BJ (cell line): ENCODE data around the gene SV2B. TPM values are rescaled to one million over a fixed set of nuclear protein-coding genes. Genes with fewer than 3 reads are reported as not detected.

Experiments
- CTCF ChIA-PET: fragments of 350-600 bp; formaldehyde crosslinking; extraction: SDS; loops from one replicate; lab custom pipeline; 2021; ENCODE audit warnings: antibody characterized with exemption, inconsistent platforms; lab: Yijun Ruan, JAX
- POLR2A ChIA-PET: fragments of 300-600 bp; sonication (Branson Sonifier 250); formaldehyde crosslinking; extraction: SDS; loops from one replicate; lab custom pipeline; 2021; ENCODE audit warnings: antibody characterized with exemption; lab: Charles Lee
- DNase-seq: peaks from one replicate; pipeline ENCODE4 v3.0.0-alpha.2; 2011; ENCODE audit warnings: low read depth
- H3K27me3 ChIP-seq: 2 replicates; pipeline ENCODE4 v1.6.0; 2011; ENCODE audit warnings: low read length; ENCODE audit not compliant: control insufficient read depth, insufficient read depth
- H3K36me3 ChIP-seq: 2 replicates; pipeline ENCODE4 v1.5.1; 2011; ENCODE audit warnings: low read length; ENCODE audit not compliant: control insufficient read depth, insufficient read depth
- H3K4me3 ChIP-seq: 2 replicates; pipeline ENCODE4 v1.5.1; 2011; ENCODE audit warnings: low read depth, mild to moderate bottlenecking, control low read depth, low read length
- CTCF ChIP-seq: IDR thresholded peaks from 2 replicates; pipeline ENCODE4 v1.5.1; 2011; ENCODE audit warnings: low read depth, mild to moderate bottlenecking, control low read depth, inconsistent platforms, low read length, moderate library complexity; ENCODE audit not compliant: insufficient read depth
- polyA plus RNA-seq: library from polyadenylated mRNA; depleted of rRNA; stranded (reverse); fragments of >200 nt; gene quantifications from 2 replicates; pipeline ENCODE4 v1.2.3, GENCODE V29; 2011

The SV2B gene
- polyA plus RNA-seq, 1 experiment: not detected

GRCh38 chr15:91275844-91276243 lies 175.8 kb downstream of the SV2B start:
- TF ChIP-seq CTCF: no peak
- ChIA-PET POLR2A (no interaction called here), CTCF (interaction anchor here (1.1 to 1.3 kb wide), 2 partner anchors 220 to 319 kb away, joined by 4 to 6 read pairs; no protein-coding TSS in a partner anchor)
- Histone ChIP-seq H3K4me3 (no peak overlapping the region), H3K36me3 (no peaks in the 10 kb centered on the region), H3K27me3 (no peaks in the 10 kb centered on the region)
- DNase-seq: no peak

GRCh38 chr15:91278951-91279350 lies 178.9 kb downstream of the SV2B start:
- H3K36me3 ChIP-seq: no peaks in the 10 kb centered on the region
- ChIA-PET CTCF (interaction anchor here (1.5 kb wide), 1 partner anchor 10 kb away, joined by 3 read pairs; no protein-coding TSS in a partner anchor), POLR2A (no interaction called here)
- no peak for DNase-seq
- H3K27me3 ChIP-seq: no peaks in the 10 kb centered on the region
- no peak overlapping the region for H3K4me3 ChIP-seq
- TF ChIP-seq CTCF: no peak

GRCh38 chr15:91279486-91279885 lies 179.4 kb downstream of the SV2B start:
- POLR2A ChIA-PET: no interaction called here

GRCh38 chr15:91281947-91282346 lies 181.9 kb downstream of the SV2B start:
- POLR2A ChIA-PET: no interaction called here
- no peak for DNase-seq
- Histone ChIP-seq H3K36me3 (no peaks in the 10 kb centered on the region), H3K4me3 (no peak overlapping the region), H3K27me3 (no peaks in the 10 kb centered on the region)
- CTCF ChIA-PET: interaction anchor here (1.0 to 3.3 kb wide), 2 partner anchors 10 to 232 kb away, joined by 3 to 14 read pairs; no protein-coding TSS in a partner anchor
- no peak for TF ChIP-seq CTCF

More at GRCh38 chr15:91279486-91279885, 179.4 kb downstream of the SV2B start:
- H3K27me3 ChIP-seq: no peaks in the 10 kb centered on the region
- CTCF ChIA-PET: interaction anchor here (1.5 kb wide), 1 partner anchor 11 kb away, joined by 3 read pairs; no protein-coding TSS in a partner anchor
- no peak for TF ChIP-seq CTCF
- DNase-seq: no peak
- no peak overlapping the region for H3K4me3 ChIP-seq
- H3K36me3 ChIP-seq: no peaks in the 10 kb centered on the region

- ChIA-PET CTCF (interaction anchor here (1.0 to 3.3 kb wide), 2 partner anchors 10 to 232 kb away, joined by 3 to 14 read pairs; no protein-coding TSS in a partner anchor), POLR2A (no interaction called here)
- Histone ChIP-seq H3K36me3 (no peaks in the 10 kb centered on the region), H3K27me3 (no peaks in the 10 kb centered on the region), H3K4me3 (no peak overlapping the region)
- no peak for TF ChIP-seq CTCF
- no peak for DNase-seq
Observed at GRCh38 chr15:91282486-91282885, 182.4 kb downstream of the SV2B start.
